LNCAP (cell line): Measurements from ENCODE around the gene RAB11FIP3.
A peak's percentile ranks its signal among the peaks of the same experiment; 100 is the strongest.

Experiments used
- CTCF ChIP-seq: fragments of 450-650 bp; IDR thresholded peaks from 2 replicates; pipeline ENCODE4 v1.5.1; 2017; ENCODE audit warnings: mild to moderate bottlenecking

The RAB11FIP3 gene

GRCh38 chr16:483341-484075, 58.1 kb downstream of the RAB11FIP3 start:
- no peak for TF ChIP-seq CTCF

GRCh38 chr16:489606-490005, 64.2 kb downstream of the RAB11FIP3 start:
- no peak for TF ChIP-seq CTCF

GRCh38 chr16:490768-491167, 65.3 kb downstream of the RAB11FIP3 start:
- TF ChIP-seq CTCF = no peak

- no peak for TF ChIP-seq CTCF
Observed at GRCh38 chr16:491220-491919, 65.9 kb downstream of the RAB11FIP3 start.

GRCh38 chr16:492211-492875, 66.9 kb downstream of the RAB11FIP3 start:
- no peak for TF ChIP-seq CTCF

GRCh38 chr16:495127-495748, 69.8 kb downstream of the RAB11FIP3 start:
- peak; percentile 60 for TF ChIP-seq CTCF

GRCh38 chr16:496097-496886, 70.8 kb downstream of the RAB11FIP3 start:
- TF ChIP-seq CTCF = no peak
